MCF 10A (cell line): ENCODE measurements around the gene SIRPG. TPM values are rescaled to one million over a fixed set of nuclear protein-coding genes. Genes with fewer than 3 reads are reported as not detected.

Experiments
- BruUV-seq: library from RNA; stranded (reverse); fragments of 400-500 nt; replicated peaks from 2 replicates; lab custom pipeline; 2021; lab: Mats Ljungman, UMichigan
- CTCF ChIA-PET: fragments of 300-600 bp; sonication (Branson Sonifier 250); formaldehyde crosslinking; extraction: SDS; loops from one replicate; lab custom pipeline; 2021; ENCODE audit warnings: antibody characterized with exemption, inconsistent platforms; lab: Yijun Ruan, JAX
- POLR2A ChIA-PET: fragments of 300-600, 350-650 bp; sonication (Branson Sonifier 250); formaldehyde crosslinking; extraction: SDS; loops from one replicate; lab custom pipeline; 2020; ENCODE audit warnings: antibody characterized with exemption, inconsistent platforms; lab: Yijun Ruan, JAX
- DNase-seq: peaks from one replicate; pipeline ENCODE4 v3.0.0-alpha.2; 2018; ENCODE audit not compliant: unreplicated experiment
- H3K27ac Mint-ChIP-seq: one replicate; pipeline ENCODE4 v1.8.0; 2022; ENCODE audit warnings: mild to moderate bottlenecking, low read depth, mixed read lengths; ENCODE audit not compliant: unreplicated experiment
- H3K27me3 Mint-ChIP-seq: one replicate; pipeline ENCODE4 v1.8.0; 2022; ENCODE audit warnings: mixed read lengths; ENCODE audit not compliant: insufficient read depth, unreplicated experiment
- H3K36me3 Mint-ChIP-seq: one replicate; pipeline ENCODE4 v1.8.0; 2022; ENCODE audit warnings: mild to moderate bottlenecking, moderate library complexity, mixed read lengths; ENCODE audit not compliant: insufficient read depth, unreplicated experiment
- H3K4me1 Mint-ChIP-seq: one replicate; pipeline ENCODE4 v1.8.0; 2022; ENCODE audit warnings: mixed read lengths; ENCODE audit not compliant: insufficient read depth, unreplicated experiment
- H3K4me3 Mint-ChIP-seq: one replicate; pipeline ENCODE4 v1.8.0; 2022; ENCODE audit warnings: mild to moderate bottlenecking, moderate library complexity, mixed read lengths; ENCODE audit not compliant: unreplicated experiment
- H3K9me3 Mint-ChIP-seq: one replicate; pipeline ENCODE4 v1.8.0; 2022; ENCODE audit warnings: mixed read lengths; ENCODE audit not compliant: unreplicated experiment
- intact Hi-C: fragments of 100-400 bp; cut with micrococcal nuclease; formaldehyde crosslinking; loops from 2 replicates; pipeline ENCODE4 v1.14.1; 2022
- total RNA-seq: library from RNA; stranded (reverse); gene quantifications from 2 replicates; pipeline ENCODE4 v1.2.3, GENCODE V29; 2022
- TF ChIP-seq, protein P1 (sequence below): fragments of 200-600 bp; IDR thresholded peaks from one replicate; pipeline ENCODE4 v1.8.0; 2022; ENCODE audit warnings: antibody characterized with exemption, mild to moderate bottlenecking; ENCODE audit not compliant: unreplicated experiment

Gene SIRPG
- total RNA-seq, 1 experiment from 2014 or later: not detected

- intact Hi-C loops: no loop called here
- H3K9me3 Mint-ChIP-seq: no peaks in the 10 kb centered on the region
- no peak overlapping the region for H3K27ac Mint-ChIP-seq
- no peaks in the 10 kb centered on the region for H3K36me3 Mint-ChIP-seq
- H3K4me1 Mint-ChIP-seq: no peaks in the 10 kb centered on the region
- ChIA-PET CTCF (no interaction called here), POLR2A (no interaction called here)
- H3K4me3 Mint-ChIP-seq: no peak overlapping the region
- TF ChIP-seq, protein P1, sequence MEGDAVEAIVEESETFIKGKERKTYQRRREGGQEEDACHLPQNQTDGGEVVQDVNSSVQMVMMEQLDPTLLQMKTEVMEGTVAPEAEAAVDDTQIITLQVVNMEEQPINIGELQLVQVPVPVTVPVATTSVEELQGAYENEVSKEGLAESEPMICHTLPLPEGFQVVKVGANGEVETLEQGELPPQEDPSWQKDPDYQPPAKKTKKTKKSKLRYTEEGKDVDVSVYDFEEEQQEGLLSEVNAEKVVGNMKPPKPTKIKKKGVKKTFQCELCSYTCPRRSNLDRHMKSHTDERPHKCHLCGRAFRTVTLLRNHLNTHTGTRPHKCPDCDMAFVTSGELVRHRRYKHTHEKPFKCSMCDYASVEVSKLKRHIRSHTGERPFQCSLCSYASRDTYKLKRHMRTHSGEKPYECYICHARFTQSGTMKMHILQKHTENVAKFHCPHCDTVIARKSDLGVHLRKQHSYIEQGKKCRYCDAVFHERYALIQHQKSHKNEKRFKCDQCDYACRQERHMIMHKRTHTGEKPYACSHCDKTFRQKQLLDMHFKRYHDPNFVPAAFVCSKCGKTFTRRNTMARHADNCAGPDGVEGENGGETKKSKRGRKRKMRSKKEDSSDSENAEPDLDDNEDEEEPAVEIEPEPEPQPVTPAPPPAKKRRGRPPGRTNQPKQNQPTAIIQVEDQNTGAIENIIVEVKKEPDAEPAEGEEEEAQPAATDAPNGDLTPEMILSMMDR: no peak
- no peaks in the 10 kb centered on the region for H3K27me3 Mint-ChIP-seq
- BruUV-seq: no TSS peak
- DNase-seq: no peak
These were observed 56.8 kb downstream of the SIRPG start for GRCh38 chr20:1600736-1601135.

DNA sequence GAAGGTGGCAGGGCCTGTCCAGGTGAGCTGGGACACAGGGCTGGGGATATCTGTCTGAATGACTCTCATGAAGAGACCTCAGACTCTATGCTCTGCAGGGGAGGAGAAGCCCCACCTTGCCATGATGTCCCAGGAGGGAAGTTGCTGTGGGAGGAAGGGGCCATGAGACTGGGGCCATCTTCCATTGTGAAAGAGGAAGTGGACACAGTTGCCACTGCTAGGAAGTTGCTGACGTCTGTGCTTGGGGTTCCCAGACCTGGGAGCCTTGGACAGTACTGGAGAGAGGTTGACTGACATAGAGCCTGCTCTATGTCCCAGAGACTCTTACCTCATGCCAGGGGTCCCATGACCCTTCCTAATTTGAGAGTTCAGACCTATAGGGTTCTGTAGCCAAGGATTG is 62.2 kb downstream of the SIRPG start:
- Mint-ChIP-seq H3K4me3 (no peak overlapping the region), H3K36me3 (no peaks in the 10 kb centered on the region), H3K9me3 (no peaks in the 10 kb centered on the region), H3K4me1 (no peaks in the 10 kb centered on the region), H3K27ac (no peak overlapping the region), H3K27me3 (no peaks in the 10 kb centered on the region)
- DNase-seq: no peak
- TF ChIP-seq, protein P1: no peak
- intact Hi-C loops: no loop called here
- BruUV-seq: no TSS peak
- ChIA-PET CTCF (no interaction called here), POLR2A (no interaction called here)

DNA sequence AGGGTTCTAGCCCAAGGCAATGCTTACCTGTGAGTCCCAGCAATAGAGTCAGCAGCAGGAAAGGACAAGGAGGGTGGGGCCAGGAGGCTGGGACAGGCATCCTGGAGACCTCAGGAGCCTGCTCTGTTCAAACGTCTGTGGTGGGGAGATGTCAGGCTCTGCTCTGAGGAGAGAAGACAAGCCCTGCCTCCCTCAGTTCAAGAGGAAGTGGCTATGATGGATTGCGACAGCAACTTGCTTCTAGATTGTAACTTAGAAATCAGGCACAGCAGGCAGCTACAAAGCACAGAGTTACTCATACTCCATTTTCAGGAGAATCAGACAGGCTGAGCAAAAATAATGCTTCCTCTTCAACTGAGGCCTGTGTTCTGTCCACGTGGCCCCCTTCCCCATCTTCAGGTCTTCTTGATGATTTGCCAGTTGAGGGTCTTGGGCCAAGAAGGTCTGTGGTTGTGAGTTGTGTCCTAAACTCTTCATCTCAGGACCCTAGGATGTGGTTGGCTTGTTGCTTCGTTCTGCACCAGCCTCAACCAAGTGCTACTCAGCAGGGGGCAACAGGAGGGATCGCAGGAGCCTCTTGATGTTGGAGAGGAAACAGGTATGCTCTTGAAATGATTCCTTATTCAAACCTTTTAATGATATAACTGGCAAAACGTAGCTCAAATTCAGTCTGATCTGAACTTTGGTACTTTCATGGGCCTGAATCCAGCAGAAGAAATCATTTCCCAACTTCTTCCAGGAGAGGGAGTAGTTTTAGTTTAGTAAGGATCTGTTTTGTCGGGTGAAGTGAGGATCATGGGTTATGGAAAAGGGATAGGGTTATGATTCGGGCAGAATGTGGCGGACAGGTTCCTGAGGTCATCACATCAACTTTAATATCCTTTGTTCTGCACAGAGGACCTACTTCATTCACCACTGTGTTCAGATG is 68.8 kb downstream of the SIRPG start:
- Mint-ChIP-seq H3K4me3 (no peak overlapping the region), H3K36me3 (no peaks in the 10 kb centered on the region), H3K4me1 (no peaks in the 10 kb centered on the region), H3K9me3 (no peaks in the 10 kb centered on the region), H3K27ac (no peak overlapping the region), H3K27me3 (no peaks in the 10 kb centered on the region)
- DNase-seq: no peak
- BruUV-seq: no TSS peak
- ChIA-PET CTCF (no interaction called here), POLR2A (no interaction called here)
- TF ChIP-seq, protein P1: no peak
- intact Hi-C loops: no loop called here

DNA sequence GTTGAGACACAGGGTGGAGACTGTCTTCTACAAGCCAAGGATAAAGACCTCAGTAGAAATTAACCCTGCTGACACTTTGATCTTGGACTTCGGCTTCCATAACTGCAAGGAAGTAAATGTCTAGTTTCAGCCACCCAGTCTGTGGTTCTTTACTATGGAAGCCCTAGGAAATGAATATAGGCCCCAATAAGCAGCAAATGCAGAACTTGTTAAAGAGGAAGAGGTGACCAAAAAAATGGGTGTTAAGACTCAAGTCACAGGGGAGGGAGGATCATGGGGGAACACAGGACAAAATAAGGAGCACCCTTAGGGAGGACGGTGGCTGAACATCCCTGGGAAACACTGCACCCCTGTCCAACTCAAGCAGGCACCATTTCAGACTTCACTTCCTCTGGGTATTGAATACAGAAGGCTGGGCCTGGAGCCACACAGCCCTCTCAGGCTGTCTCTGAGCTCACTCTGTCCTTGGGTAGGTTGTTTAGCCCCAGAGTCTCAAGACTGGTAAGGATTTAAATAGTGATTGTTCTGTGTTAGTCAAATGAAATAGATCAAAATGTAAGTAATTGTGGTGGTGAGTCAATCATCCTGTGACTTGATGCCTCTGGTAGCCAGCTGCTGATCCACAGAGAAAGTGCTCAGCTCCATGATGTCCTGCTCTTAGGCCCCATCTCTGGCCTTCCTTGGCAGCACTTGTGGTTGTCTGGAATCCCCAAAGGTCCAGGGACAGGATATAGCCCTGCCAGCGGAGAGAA is 69.6 kb downstream of the SIRPG start:
- no peak for DNase-seq
- BruUV-seq: no TSS peak
- Mint-ChIP-seq H3K27ac (no peak overlapping the region), H3K36me3 (no peaks in the 10 kb centered on the region), H3K27me3 (no peaks in the 10 kb centered on the region), H3K4me3 (no peak overlapping the region), H3K9me3 (no peaks in the 10 kb centered on the region), H3K4me1 (no peaks in the 10 kb centered on the region)
- ChIA-PET POLR2A (no interaction called here), CTCF (no interaction called here)
- TF ChIP-seq, protein P1: no peak
- intact Hi-C loops: no loop called here
